ENCODE results near the gene RNF41.

DNA sequence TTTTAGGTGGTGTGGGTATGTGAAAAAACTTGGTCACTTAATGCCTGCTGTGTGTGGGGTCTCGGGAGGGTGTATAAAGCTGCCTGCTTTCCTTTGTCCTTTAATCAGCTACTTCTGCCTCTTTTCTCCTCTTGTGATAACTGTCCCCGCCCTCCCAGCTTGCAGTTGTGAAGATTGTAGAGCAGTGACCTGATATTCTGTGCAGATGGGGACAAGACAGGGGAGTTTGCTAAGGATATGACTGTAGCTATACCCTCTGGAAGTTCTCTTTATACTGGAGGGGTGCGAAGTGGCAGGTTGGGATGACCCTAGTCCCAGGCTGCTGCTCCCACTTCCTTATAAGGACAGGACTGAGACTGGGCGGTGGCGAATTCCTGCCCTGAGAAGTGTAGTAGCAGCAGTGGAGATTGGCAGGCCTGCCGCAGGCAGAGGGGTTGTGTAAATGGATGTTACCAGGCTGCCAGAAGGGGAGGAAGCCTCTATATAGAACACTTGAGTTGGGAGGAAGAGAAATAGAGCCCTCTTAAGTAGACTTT is 62.7 kb downstream of the RNF41 start:
- no peak for TF ChIP-seq POLR2A (IDR thresholded peaks at IDR 0.05)
- TF ChIP-seq, protein P1, sequence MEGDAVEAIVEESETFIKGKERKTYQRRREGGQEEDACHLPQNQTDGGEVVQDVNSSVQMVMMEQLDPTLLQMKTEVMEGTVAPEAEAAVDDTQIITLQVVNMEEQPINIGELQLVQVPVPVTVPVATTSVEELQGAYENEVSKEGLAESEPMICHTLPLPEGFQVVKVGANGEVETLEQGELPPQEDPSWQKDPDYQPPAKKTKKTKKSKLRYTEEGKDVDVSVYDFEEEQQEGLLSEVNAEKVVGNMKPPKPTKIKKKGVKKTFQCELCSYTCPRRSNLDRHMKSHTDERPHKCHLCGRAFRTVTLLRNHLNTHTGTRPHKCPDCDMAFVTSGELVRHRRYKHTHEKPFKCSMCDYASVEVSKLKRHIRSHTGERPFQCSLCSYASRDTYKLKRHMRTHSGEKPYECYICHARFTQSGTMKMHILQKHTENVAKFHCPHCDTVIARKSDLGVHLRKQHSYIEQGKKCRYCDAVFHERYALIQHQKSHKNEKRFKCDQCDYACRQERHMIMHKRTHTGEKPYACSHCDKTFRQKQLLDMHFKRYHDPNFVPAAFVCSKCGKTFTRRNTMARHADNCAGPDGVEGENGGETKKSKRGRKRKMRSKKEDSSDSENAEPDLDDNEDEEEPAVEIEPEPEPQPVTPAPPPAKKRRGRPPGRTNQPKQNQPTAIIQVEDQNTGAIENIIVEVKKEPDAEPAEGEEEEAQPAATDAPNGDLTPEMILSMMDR (IDR thresholded peaks at IDR 0.05): no peak
